Common myeloid progenitor, CD34-positive (primary cell): Measurements from ENCODE around the gene KIAA0232.
"Not testable (repeated sequence)": the region's sequence is repeated elsewhere in the genome, so short reads cannot be mapped to it uniquely, and the experiment has no call there.

ENCODE experiments used
- CTCF ChIA-PET: fragments of 350-600 bp; sonication (Branson Sonifier 250); formaldehyde crosslinking; loops from one replicate; lab custom pipeline; 2021; ENCODE audit warnings: antibody characterized with exemption; lab: Charles Lee
- POLR2A ChIA-PET: fragments of 350-600 bp; sonication (Branson Sonifier 250); formaldehyde crosslinking; loops from one replicate; lab custom pipeline; 2021; ENCODE audit warnings: antibody characterized with exemption; lab: Charles Lee
- DNase-seq, 3 donors: peaks; one replicate each; pipeline versions ENCODE4 v3.0.0 to v3.0.0-alpha.2; 2013
- H3K27ac ChIP-seq, 2 experiments: 1 replicate in 1 of 2; 2 replicates in 1 of 2; pipeline ENCODE4 v1.7.0; 2013; ENCODE audit warnings: inconsistent platforms in 2 of 2, low read length in 2 of 2, mild to moderate bottlenecking in 2 of 2, low read depth in 1 of 2, moderate library complexity in 1 of 2; ENCODE audit not compliant: severe bottlenecking in 2 of 2, insufficient read depth in 1 of 2, poor library complexity in 1 of 2
- H3K27me3 ChIP-seq, 5 experiments: replicated peaks in 2 of 5; 1 replicate in 3 of 5; 2 replicates in 2 of 5; pipeline versions ENCODE4 v1.6.1 to v1.7.0; 2013; ENCODE audit warnings: low read length in 4 of 5, mild to moderate bottlenecking in 2 of 5, moderate library complexity in 2 of 5, inconsistent platforms in 1 of 5; ENCODE audit not compliant: insufficient read depth in 5 of 5, control insufficient read depth in 4 of 5
- H3K36me3 ChIP-seq, 4 experiments: 1 replicate in 2 of 4; 2 replicates in 2 of 4; pipeline versions ENCODE4 v1.6.1 to v1.7.0; 2013; ENCODE audit warnings: low read length in 3 of 4, control low read depth in 1 of 4, mild to moderate bottlenecking in 1 of 4; ENCODE audit not compliant: control insufficient read depth in 4 of 4, insufficient read depth in 4 of 4
- H3K4me1 ChIP-seq, 4 experiments: 1 replicate in 3 of 4; 2 replicates in 1 of 4; pipeline versions ENCODE4 v1.6.1 to v1.7.1; 2013; ENCODE audit warnings: low read length in 3 of 4, mild to moderate bottlenecking in 3 of 4, control low read depth in 1 of 4, inconsistent platforms in 1 of 4, moderate library complexity in 1 of 4; ENCODE audit not compliant: control insufficient read depth in 4 of 4, insufficient read depth in 4 of 4; ENCODE audit errors: control extremely low read depth in 1 of 4
- H3K4me3 ChIP-seq, 7 experiments: 1 replicate in 4 of 7; 2 replicates in 3 of 7; pipeline versions ENCODE4 v1.5.1 to v1.7.0; 2013; ENCODE audit warnings: mild to moderate bottlenecking in 7 of 7, low read length in 6 of 7, moderate library complexity in 6 of 7, inconsistent platforms in 2 of 7, low read depth in 2 of 7, control low read depth in 1 of 7; ENCODE audit not compliant: insufficient read depth in 4 of 7, control insufficient read depth in 1 of 7; ENCODE audit errors: extremely low read depth in 1 of 7
- H3K9me3 ChIP-seq, 5 experiments: 1 replicate in 4 of 5; 2 replicates in 1 of 5; pipeline versions ENCODE4 v1.6.1 to v1.7.1; 2013; ENCODE audit warnings: low read length in 4 of 5, mild to moderate bottlenecking in 2 of 5, inconsistent platforms in 1 of 5, low read depth in 1 of 5, moderate library complexity in 1 of 5; ENCODE audit not compliant: control insufficient read depth in 4 of 5, insufficient read depth in 2 of 5; ENCODE audit errors: control extremely low read depth in 1 of 5
- WGBS: methylation state at CpG from one replicate; pipeline ENCODE4 v1.1.5; 2013; ENCODE audit not compliant: insufficient coverage; 5-methylcytosine and 5-hydroxymethylcytosine counted together

The KIAA0232 gene

GRCh38 chr4:6906486-6906885, 124.0 kb downstream of the KIAA0232 start:
- Histone ChIP-seq H3K27me3 (peaks cover 0 to 16% (median 4%) of the 10 kb centered on the region in 5 experiments), H3K4me1 (peaks cover 5 to 39% (median 35%) of the 10 kb centered on the region in 4 experiments)
- H3K4me3 ChIP-seq, DNase-seq, POLR2A ChIA-PET, H3K36me3 ChIP-seq, H3K27ac ChIP-seq, H3K9me3 ChIP-seq: not testable (repeated sequence)
- 87% methylated on average over 4 of the region's 6 CpGs for WGBS
- CTCF ChIA-PET = interaction anchor here (0.8 to 3.2 kb wide), 4 partner anchors 11 to 81 kb away, joined by 4 to 18 read pairs (median 10); no protein-coding TSS in a partner anchor

DNA sequence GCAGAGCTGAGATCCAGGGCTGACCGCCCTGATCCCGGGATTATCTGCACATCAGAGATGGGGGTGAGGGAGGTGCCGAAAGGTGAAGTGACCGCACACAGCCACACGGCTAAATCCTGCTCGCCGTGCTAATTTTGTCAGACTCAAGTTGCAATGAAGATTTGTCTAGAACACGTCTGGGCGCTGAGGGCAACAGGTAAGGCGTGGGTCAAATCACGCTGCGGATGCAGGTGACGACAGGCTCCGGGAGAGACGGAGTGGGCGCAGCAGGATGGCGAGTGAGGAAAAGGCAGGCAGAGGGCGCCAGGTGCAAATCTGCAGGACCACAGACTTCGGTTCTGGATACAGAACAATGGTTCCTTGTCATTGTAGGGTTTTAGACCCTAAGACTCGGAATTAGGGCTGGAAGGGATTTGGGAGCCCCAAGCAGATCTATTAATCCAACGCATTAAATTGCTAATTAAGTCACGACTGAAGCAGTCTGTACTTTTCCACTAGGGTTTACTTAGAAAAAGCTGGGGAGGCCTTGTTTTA, 125.2 kb downstream of the KIAA0232 start:
- DNase-seq = no peak
- Histone ChIP-seq H3K27me3 (peaks cover 0 to 16% (median 4%) of the 10 kb centered on the region in 5 experiments), H3K9me3 (no peaks in the 10 kb centered on the region), H3K4me3 (peak overlapping the region in 1 of 7 experiments; percentile 36), H3K27ac (no peak overlapping the region), H3K4me1 (peaks cover 5 to 40% (median 38%) of the 10 kb centered on the region in 4 experiments), H3K36me3 (no peaks in the 10 kb centered on the region)
- ChIA-PET CTCF (interaction anchor here (1.9 to 2.6 kb wide), 4 partner anchors 14 to 21 kb away, joined by 6 to 16 read pairs (median 8); no protein-coding TSS in a partner anchor), POLR2A (interaction anchor here (0.8 to 1.5 kb wide), 2 partner anchors 14 to 16 kb away, joined by 3 to 4 read pairs; no protein-coding TSS in a partner anchor)
- WGBS = 24% methylated on average over 19 of the region's 22 CpGs

DNA sequence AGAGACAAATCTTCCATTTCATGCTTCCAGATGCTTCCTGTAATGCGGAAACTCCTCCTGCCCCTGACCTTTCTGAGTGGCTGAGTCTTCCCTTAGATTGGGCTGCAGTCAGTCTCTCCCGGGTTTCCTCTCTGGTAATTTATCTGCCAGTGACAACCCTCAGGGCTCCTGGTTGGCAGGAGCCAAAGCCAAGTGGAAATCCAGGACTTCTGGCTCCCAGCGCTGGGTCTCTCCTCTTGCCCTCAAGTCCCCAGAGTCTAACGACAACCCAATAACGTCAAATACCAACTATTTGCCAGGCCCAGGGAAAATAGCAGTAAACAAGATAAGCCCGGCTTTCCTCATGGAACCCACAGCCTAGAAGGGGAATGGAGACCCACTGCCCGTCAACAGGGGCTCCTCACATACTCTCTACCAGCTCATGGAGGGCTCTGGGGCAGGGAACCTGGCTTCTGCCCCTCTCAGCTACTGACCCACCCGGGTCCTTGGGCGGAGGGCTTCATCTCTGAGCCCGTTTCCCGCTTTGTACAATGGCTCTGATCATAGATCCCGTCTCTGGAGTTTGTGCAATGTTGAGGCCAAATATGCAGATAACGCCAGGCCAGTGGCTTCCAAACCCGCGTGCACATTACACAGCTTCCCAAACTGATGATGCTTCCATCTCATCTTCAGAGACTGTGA, 126.0 kb downstream of the KIAA0232 start:
- ChIA-PET CTCF (interaction anchor here (0.7 to 3.3 kb wide), 11 partner anchors 14 to 63 kb away, joined by 3 to 14 read pairs (median 4); no protein-coding TSS in a partner anchor), POLR2A (interaction anchor here (0.6 to 1.5 kb wide), 5 partner anchors 15 to 125 kb away, joined by 3 to 4 read pairs (median 4); no protein-coding TSS in a partner anchor)
- Histone ChIP-seq H3K36me3 (no peaks in the 10 kb centered on the region), H3K27ac (peak overlapping the region in 1 of 2 experiments; percentile 96), H3K9me3 (no peaks in the 10 kb centered on the region), H3K4me1 (peaks cover 5 to 44% (median 41%) of the 10 kb centered on the region in 4 experiments), H3K27me3 (peaks cover 0 to 16% (median 4%) of the 10 kb centered on the region in 5 experiments), H3K4me3 (peak overlapping the region; percentile 71 to 91 (median 83))
- 33% methylated on average over 15 of the region's 15 CpGs for WGBS
- peak in 1 of 3 donors; percentile 21 for DNase-seq

GRCh38 chr4:6909113-6909969, 126.8 kb downstream of the KIAA0232 start, which contains the start of gene TBC1D14:
TSS of gene TBC1D14 (plus strand) at chr4:6909826. CDS start at chr4:6923390, 13,564 bp downstream.
- 0% methylated on average over 89 of the region's 108 CpGs for WGBS
- ChIA-PET POLR2A (interaction anchor here (0.6 to 1.2 kb wide), 9 partner anchors 17 to 898 kb away, joined by 3 to 7 read pairs (median 4); partner anchors contain the start of gene MRFAP1), CTCF (interaction anchor here (0.6 to 3.3 kb wide), 11 partner anchors 15 to 97 kb away, joined by 3 to 14 read pairs (median 4); no protein-coding TSS in a partner anchor)
- Histone ChIP-seq H3K36me3 (no peaks in the 10 kb centered on the region), H3K27ac (peak within 1 kb of the TSS; percentile 89 to 96), H3K4me1 (peaks cover 5 to 52% (median 44%) of the 10 kb centered on the region in 4 experiments), H3K27me3 (peaks cover 0 to 16% (median 4%) of the 10 kb centered on the region in 5 experiments), H3K9me3 (no peaks in the 10 kb centered on the region), H3K4me3 (peak within 1 kb of the TSS; percentile 71 to 91 (median 83))
- DNase-seq = peak; percentile 87 to 91 (median 88)

DNA sequence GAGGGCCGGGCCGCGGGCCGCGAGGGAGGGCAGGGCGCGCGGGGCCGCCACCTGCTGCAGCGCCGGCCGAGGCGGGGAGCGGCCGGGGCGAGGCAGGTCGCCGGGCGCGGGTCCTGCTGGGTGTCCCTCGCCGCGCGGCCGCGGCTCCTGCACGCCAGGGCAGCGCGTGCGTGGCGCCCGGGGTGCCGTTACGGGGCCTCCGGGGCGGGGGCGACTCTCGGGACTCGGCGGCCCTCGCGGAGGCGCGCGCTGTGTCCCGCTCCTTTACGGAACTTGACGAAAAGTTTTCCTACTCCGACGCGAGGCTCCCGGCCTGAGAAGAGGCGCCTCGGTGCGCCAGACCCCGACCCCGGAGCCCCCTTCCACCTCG, 127.4 kb downstream of the KIAA0232 start:
- under 1% methylated on average over 56 of the region's 58 CpGs for WGBS
- Histone ChIP-seq H3K27me3 (peaks cover 0 to 16% (median 4%) of the 10 kb centered on the region in 5 experiments), H3K4me3 (peak overlapping the region; percentile 50 to 91 (median 83)), H3K36me3 (no peaks in the 10 kb centered on the region), H3K27ac (peak overlapping the region in 1 of 2 experiments; percentile 96), H3K4me1 (peaks cover 5 to 56% (median 49%) of the 10 kb centered on the region in 4 experiments), H3K9me3 (no peaks in the 10 kb centered on the region)
- POLR2A ChIA-PET = interaction anchor here (0.6 to 1.2 kb wide), 7 partner anchors 18 to 897 kb away, joined by 3 to 7 read pairs (median 4); partner anchors contain the start of gene MRFAP1
- CTCF ChIA-PET = interaction anchor here (0.6 to 3.3 kb wide), 9 partner anchors 14 to 96 kb away, joined by 3 to 14 read pairs (median 4); no protein-coding TSS in a partner anchor
- peak in 1 of 3 donors; percentile 58 for DNase-seq

DNA sequence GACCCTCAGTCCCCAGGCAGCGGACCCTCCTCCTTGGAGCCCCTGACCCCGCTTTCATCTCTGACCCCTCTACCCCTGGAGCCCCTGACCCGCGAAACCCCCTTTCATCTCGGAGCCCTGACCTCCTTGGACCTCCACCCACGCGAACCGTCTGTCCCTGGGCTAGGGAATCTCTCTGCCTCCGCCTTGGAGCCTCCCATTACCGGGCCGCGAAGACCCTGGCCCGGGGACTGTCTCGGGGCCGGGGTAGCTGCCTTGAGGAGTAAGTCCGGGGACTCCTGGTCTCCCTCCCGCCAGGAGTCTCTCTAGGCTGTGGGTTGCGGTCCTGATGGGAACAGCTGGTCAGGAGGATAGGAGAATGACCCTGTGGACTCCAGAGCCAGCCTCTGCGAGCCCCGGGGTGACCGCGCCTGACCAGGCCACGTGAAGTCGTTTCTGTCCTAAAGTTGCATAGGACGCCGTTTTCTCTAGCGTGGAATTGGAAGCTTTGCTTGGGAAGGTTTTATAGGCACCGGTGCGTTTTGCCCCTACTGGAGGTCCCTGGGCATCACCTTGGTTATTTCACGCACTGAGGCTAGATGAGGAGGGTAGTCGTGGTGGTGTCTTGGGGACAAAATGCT, 127.9 kb downstream of the KIAA0232 start:
- peaks cover 0 to 16% (median 4%) of the 10 kb centered on the region in 5 experiments for H3K27me3 ChIP-seq
- H3K4me3 ChIP-seq = peak overlapping the region; percentile 50 to 91 (median 83)
- peaks cover 7 to 61% (median 54%) of the 10 kb centered on the region in 4 experiments for H3K4me1 ChIP-seq
- WGBS = 35% methylated on average over 24 of the region's 31 CpGs
- no peaks in the 10 kb centered on the region for H3K36me3 ChIP-seq
- POLR2A ChIA-PET = interaction anchor here (0.8 to 1.2 kb wide), 3 partner anchors 18 to 77 kb away, joined by 3 to 7 read pairs (median 4); no protein-coding TSS in a partner anchor
- H3K9me3 ChIP-seq = no peaks in the 10 kb centered on the region
- peak overlapping the region in 1 of 2 experiments; percentile 66 for H3K27ac ChIP-seq
- CTCF ChIA-PET = interaction anchor here (1.0 to 3.3 kb wide), 7 partner anchors 13 to 37 kb away, joined by 3 to 14 read pairs (median 4); no protein-coding TSS in a partner anchor
- peak in 1 of 3 donors; percentile 46 for DNase-seq
